ENCODE data around the gene MED13L. TPM values are rescaled to one million over a fixed set of nuclear protein-coding genes. Genes with fewer than 3 reads are reported as not detected.

The MED13L gene
- total and polyA plus RNA-seq, 2 donors (not counting 3 experiments of a cell fraction or from before 2014, with no cell fraction given) = 27.4 to 93.6 TPM

DNA sequence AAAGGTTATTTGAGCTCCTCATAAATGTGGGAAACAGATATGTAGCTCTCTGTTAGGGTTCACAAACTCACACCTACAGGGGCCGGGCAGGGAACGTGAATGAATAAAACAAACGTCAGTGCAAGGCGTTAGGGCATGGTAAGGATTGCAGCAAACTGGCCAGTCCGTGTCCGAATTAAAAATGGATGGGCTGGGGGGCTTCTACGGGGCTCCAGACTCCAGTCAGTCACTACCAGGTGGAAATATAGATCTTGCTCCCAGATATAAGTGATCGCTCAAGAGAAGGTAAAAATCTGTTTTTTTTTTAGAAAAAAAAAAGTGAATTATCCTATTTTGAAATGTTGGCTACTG lies 333.1 kb downstream of the MED13L start:
- H3K79me2 ChIP-seq (ENCODE audit: control insufficient read depth, insufficient read depth, low read length) = no peaks in the 10 kb centered on the region
- H3K4me2 ChIP-seq (ENCODE audit: insufficient read depth, low read length) = no peak overlapping the region
- H3K9ac ChIP-seq (replicated peaks; ENCODE audit: extremely low read depth, insufficient read depth, low read length) = no peak overlapping the region
- no peak overlapping the region for H3K27ac ChIP-seq (ENCODE audit: insufficient read depth, low read depth, low read length)
- H3K4me1 ChIP-seq (ENCODE audit: control insufficient read depth, extremely low read depth, insufficient read depth, low read length) = no peaks in the 10 kb centered on the region
- no peaks in the 10 kb centered on the region for H3K9me1 ChIP-seq (replicated peaks; ENCODE audit: control insufficient read depth, extremely low read depth, insufficient read depth, low read length)
- intact Hi-C loops (cut with micrococcal nuclease) = no loop called here
- DNase-seq (ENCODE audit: low read depth, low spot score) = no peak
- no peaks in the 10 kb centered on the region for H3K9me3 ChIP-seq (replicated peaks; ENCODE audit: control insufficient read depth, insufficient read depth, low read length)
- no peaks in the 10 kb centered on the region for H4K20me1 ChIP-seq (replicated peaks; ENCODE audit: control insufficient read depth, extremely low read depth, insufficient read depth, low read length)
- dilution Hi-C loops (cut with MboI; ENCODE audit: extremely low pct_ligation_motif_present, low sequenced_read_pairs) = no loop called here
- H3K4me3 ChIP-seq (replicated peaks in 1 of 3; ENCODE audit: insufficient read depth in 1 of 3, low read depth in 1 of 3, low read length in 3 of 3) = no peak overlapping the region
- H2AFZ ChIP-seq (ENCODE audit: low read depth, low read length) = no peak overlapping the region
- CTCF ChIA-PET = interaction anchor here (1.8 kb wide), 1 partner anchor 1964 kb away, joined by 10 read pairs; no protein-coding TSS in a partner anchor
- H3K27me3 ChIP-seq (ENCODE audit: control insufficient read depth in 2 of 2, insufficient read depth in 2 of 2, low read length in 2 of 2) = no peaks in the 10 kb centered on the region
- H3K36me3 ChIP-seq (ENCODE audit: control insufficient read depth in 2 of 2, extremely low read depth in 1 of 2, insufficient read depth in 2 of 2, low read length in 2 of 2) = no peaks in the 10 kb centered on the region
- FAIRE-seq = no peak
- TF ChIP-seq POLR2A (IDR thresholded peaks at IDR 0.05; ENCODE audit: low read depth, low read length) (no peak), POLR2AphosphoS5 (IDR thresholded peaks at IDR 0.05; ENCODE audit: insufficient read depth, low read depth, low read length) (no peak), EZH2 (IDR thresholded peaks at IDR 0.05; ENCODE audit: borderline replicate concordance, low read depth, low read length, severe bottlenecking) (no peak), MYC (IDR thresholded peaks at IDR 0.05; ENCODE audit: low read depth, low read length) (no peak), JUN (IDR thresholded peaks at IDR 0.05; ENCODE audit: borderline replicate concordance, insufficient read depth, insufficient read length, low read depth) (no peak), FOS (IDR thresholded peaks at IDR 0.05; ENCODE audit: borderline replicate concordance, insufficient read depth, low read length) (no peak), GATA2 (IDR thresholded peaks at IDR 0.05; ENCODE audit: insufficient read depth, insufficient read length, low read depth, low read length) (no peak)
- TF ChIP-seq, protein P1, sequence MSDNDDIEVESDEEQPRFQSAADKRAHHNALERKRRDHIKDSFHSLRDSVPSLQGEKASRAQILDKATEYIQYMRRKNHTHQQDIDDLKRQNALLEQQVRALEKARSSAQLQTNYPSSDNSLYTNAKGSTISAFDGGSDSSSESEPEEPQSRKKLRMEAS (IDR thresholded peaks at IDR 0.05; ENCODE audit: insufficient read depth, insufficient read length) = no peak
- TF ChIP-seq, protein P2, sequence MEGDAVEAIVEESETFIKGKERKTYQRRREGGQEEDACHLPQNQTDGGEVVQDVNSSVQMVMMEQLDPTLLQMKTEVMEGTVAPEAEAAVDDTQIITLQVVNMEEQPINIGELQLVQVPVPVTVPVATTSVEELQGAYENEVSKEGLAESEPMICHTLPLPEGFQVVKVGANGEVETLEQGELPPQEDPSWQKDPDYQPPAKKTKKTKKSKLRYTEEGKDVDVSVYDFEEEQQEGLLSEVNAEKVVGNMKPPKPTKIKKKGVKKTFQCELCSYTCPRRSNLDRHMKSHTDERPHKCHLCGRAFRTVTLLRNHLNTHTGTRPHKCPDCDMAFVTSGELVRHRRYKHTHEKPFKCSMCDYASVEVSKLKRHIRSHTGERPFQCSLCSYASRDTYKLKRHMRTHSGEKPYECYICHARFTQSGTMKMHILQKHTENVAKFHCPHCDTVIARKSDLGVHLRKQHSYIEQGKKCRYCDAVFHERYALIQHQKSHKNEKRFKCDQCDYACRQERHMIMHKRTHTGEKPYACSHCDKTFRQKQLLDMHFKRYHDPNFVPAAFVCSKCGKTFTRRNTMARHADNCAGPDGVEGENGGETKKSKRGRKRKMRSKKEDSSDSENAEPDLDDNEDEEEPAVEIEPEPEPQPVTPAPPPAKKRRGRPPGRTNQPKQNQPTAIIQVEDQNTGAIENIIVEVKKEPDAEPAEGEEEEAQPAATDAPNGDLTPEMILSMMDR (IDR thresholded peaks at IDR 0.05; ENCODE audit: extremely low read depth in 1 of 2, insufficient read depth in 1 of 2, low read depth in 1 of 2, low read length in 2 of 2) = no peak
- POLR2A ChIA-PET = no interaction called here
- no TSS peak for BruUV-seq (replicated peaks)
